Cardiac muscle cell (in vitro differentiated cells and primary cell): ENCODE measurements around the gene UBE2H. TPM values are rescaled to one million over a fixed set of nuclear protein-coding genes. Genes with fewer than 3 reads are reported as not detected.

Experiments used
- DNase-seq, 2 donors: peaks; one replicate each; pipeline versions ENCODE4 v3.0.0 to v3.0.0-alpha.2; 2010 to 2017; ENCODE audit warnings: low read depth in 1 of 2, low spot score in 1 of 2
- H3K27ac ChIP-seq: fragments of 200-600 bp; sonication (generic); 2 replicates; pipeline ENCODE4 v1.5.1; 2016
- H3K27me3 ChIP-seq: fragments of 200-600 bp; sonication (generic); 2 replicates; pipeline ENCODE4 v1.6.0; 2016; ENCODE audit warnings: control low read depth
- H3K36me3 ChIP-seq: fragments of 200-600 bp; sonication (generic); 2 replicates; pipeline ENCODE4 v1.5.1; 2016; ENCODE audit warnings: control low read depth
- H3K4me1 ChIP-seq: fragments of 200-600 bp; sonication (generic); 2 replicates; pipeline ENCODE4 v1.8.1; 2017; ENCODE audit warnings: low read depth, mild to moderate bottlenecking, mixed run types
- H3K4me3 ChIP-seq: fragments of 200-600 bp; sonication (generic); 2 replicates; pipeline ENCODE4 v1.5.1; 2016; ENCODE audit warnings: mild to moderate bottlenecking
- H3K9me3 ChIP-seq: fragments of 200-600 bp; sonication (generic); 2 replicates; pipeline ENCODE4 v1.5.1; 2017; ENCODE audit warnings: low read depth, mild to moderate bottlenecking, control low read depth
- polyA plus RNA-seq: library from polyadenylated mRNA; unstranded; fragments of >200 nt; fragmentation: Nextera tagmentation; extraction: Ambion mirVana; gene quantifications from 2 replicates; pipeline ENCODE4 v1.2.1, GENCODE V29; 2016
- total RNA-seq: library from RNA; depleted of rRNA; stranded (reverse); fragments of >200 nt; gene quantifications from 2 replicates; pipeline ENCODE4 v1.2.3, GENCODE V29; 2016
- TF ChIP-seq, protein P1 (sequence below): IDR thresholded peaks from 2 replicates; pipeline ENCODE4 v1.5.1; 2012; ENCODE audit warnings: low read depth, mild to moderate bottlenecking, low read length

The UBE2H gene
- total and polyA plus RNA-seq, 2 experiments from 2014 or later, result 140 to 409 TPM

DNA sequence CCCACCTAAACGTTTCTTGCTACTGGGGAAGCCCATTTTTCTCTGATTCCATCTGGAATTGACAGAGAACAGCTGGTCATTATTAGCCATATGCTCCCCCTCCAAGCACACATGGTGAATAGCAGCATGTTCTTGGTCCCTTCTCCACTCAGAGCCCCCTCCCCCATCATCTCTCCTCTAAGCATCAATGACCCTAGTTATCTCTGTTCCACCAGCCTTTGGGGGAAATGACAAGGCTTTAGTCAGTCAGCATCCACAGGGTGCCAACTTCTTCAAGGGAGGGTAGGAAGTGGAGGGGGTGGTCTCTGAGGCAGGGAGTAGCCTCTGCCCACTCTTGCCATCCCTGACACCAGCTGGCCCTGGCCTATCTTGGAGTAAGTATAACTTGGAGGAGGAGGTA lies 163.1 kb downstream of the UBE2H start:
- Histone ChIP-seq H3K27ac (no peak overlapping the region), H3K27me3 (peaks cover 68% of the 10 kb centered on the region)

DNA sequence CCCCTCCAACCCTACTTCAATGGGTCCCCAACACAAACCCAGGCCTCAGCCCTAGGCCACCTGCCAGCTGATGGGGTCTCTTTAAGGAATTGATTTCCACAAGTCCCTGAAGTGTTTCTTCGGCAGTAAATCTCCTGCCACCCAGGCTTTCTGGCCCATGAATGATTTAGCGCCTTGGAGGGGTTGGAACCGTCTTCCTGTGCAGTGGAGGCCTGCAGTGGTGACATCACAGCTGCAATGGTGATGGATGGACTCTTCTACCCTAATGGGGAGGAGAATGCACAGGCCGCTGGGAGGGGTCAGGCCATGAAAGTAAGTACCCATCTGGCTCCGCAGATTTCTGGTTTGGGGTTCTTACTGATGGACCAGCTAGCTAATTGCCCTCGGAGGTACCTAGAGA lies 163.8 kb downstream of the UBE2H start:
- H3K9me3 ChIP-seq, result no peaks in the 10 kb centered on the region
- no peak overlapping the region for H3K4me3 ChIP-seq
- DNase-seq, result no peak
- H3K27me3 ChIP-seq, result peaks cover 74% of the 10 kb centered on the region
- TF ChIP-seq, protein P1, sequence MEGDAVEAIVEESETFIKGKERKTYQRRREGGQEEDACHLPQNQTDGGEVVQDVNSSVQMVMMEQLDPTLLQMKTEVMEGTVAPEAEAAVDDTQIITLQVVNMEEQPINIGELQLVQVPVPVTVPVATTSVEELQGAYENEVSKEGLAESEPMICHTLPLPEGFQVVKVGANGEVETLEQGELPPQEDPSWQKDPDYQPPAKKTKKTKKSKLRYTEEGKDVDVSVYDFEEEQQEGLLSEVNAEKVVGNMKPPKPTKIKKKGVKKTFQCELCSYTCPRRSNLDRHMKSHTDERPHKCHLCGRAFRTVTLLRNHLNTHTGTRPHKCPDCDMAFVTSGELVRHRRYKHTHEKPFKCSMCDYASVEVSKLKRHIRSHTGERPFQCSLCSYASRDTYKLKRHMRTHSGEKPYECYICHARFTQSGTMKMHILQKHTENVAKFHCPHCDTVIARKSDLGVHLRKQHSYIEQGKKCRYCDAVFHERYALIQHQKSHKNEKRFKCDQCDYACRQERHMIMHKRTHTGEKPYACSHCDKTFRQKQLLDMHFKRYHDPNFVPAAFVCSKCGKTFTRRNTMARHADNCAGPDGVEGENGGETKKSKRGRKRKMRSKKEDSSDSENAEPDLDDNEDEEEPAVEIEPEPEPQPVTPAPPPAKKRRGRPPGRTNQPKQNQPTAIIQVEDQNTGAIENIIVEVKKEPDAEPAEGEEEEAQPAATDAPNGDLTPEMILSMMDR, result no peak
- H3K27ac ChIP-seq, result no peak overlapping the region
- no peaks in the 10 kb centered on the region for H3K36me3 ChIP-seq
- H3K4me1 ChIP-seq, result no peaks in the 10 kb centered on the region

More for the DNA sequence above, 163.1 kb downstream of the UBE2H start:
- Histone ChIP-seq H3K4me3 (no peak overlapping the region), H3K4me1 (no peaks in the 10 kb centered on the region), H3K9me3 (no peaks in the 10 kb centered on the region), H3K36me3 (no peaks in the 10 kb centered on the region)
- TF ChIP-seq, protein P1, result no peak
- DNase-seq, result no peak

DNA sequence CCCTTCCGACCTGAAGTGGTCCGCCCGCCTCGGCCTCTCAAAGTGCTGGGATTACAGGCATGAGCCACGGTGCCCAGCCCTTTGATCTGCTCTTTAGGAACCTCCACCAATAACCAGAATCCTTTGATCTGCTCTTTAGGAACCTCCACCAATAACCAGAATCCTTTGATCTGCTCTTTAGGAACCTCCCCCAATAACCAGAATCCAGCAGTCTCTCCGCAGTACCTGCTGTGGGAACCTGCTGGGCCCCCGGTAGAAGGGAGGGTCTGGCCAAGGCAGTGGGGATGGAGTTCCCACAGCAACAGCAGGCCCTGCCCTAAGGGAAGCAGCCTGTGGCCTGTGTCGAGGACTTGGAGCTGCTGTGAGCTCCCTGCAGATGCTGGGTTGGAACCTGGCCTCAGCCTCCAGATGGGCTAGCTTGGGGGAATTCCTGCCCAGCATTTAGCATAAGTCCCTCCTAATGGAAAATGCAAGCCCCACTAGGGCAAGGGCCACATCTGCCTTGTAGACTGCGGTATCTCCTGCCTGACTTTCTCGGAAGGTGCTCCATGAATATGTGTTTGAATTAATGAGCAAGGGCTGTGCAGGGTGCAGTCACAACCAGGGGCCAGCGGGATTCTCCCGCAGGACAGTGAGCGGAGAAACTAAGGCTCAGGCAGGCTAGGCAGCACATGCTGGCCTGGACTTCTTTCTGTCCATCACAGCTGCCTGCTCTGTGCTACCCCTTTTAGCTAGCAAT lies 165.8 kb downstream of the UBE2H start:
- no peaks in the 10 kb centered on the region for H3K4me1 ChIP-seq
- TF ChIP-seq, protein P1, result no peak
- H3K9me3 ChIP-seq, result no peaks in the 10 kb centered on the region
- DNase-seq, result no peak
- H3K36me3 ChIP-seq, result no peaks in the 10 kb centered on the region
- peaks cover 94% of the 10 kb centered on the region for H3K27me3 ChIP-seq
- no peak overlapping the region for H3K27ac ChIP-seq
- H3K4me3 ChIP-seq, result no peak overlapping the region

DNA sequence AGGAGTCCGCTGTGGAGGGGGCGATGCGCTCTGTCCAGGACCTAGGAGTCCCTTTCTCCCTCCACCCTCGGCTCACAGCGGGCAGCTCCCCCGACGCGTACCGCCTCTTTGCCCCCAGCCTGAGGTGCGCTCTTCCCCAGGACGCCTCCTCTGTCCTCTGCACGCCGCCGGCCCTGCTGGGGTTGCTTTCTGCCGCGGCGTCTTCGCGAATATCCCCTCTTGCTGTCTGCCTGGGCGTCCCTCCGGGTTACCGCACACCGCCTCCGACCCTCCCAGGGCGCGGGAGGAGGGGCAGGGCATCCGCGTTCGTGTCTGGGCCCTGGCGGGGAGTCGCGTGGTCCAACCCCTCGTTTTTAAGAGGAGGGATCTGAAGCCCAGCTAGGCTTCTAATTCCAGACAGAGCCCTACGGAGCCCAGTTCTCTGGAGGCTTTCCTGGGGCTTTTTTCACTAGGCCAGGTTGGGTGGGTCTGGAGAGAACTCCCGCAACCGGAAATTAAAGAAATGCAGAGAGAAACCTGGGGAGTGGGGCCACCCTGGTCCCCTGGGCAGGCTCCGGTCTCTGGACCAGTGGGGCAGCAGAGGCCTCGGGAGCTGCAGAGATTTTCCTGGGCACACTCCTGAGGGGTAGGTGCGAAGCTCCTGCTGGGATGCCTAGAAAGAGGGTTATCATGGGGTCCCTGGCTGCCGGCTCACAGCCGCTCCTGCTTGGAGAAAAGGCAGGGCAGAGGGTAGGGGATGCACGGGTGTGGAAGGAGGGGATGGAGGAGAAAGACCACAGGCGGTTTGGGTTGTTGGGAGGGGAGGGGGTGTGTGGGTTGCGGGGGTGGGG lies 166.9 kb downstream of the UBE2H start:
- H3K4me1 ChIP-seq, result no peaks in the 10 kb centered on the region
- H3K9me3 ChIP-seq, result no peaks in the 10 kb centered on the region
- no peaks in the 10 kb centered on the region for H3K36me3 ChIP-seq
- H3K27ac ChIP-seq, result no peak overlapping the region
- peaks cover 100% of the 10 kb centered on the region for H3K27me3 ChIP-seq
- H3K4me3 ChIP-seq, result peak overlapping the region; percentile 7
- DNase-seq, result no peak
- TF ChIP-seq, protein P1, result no peak

DNA sequence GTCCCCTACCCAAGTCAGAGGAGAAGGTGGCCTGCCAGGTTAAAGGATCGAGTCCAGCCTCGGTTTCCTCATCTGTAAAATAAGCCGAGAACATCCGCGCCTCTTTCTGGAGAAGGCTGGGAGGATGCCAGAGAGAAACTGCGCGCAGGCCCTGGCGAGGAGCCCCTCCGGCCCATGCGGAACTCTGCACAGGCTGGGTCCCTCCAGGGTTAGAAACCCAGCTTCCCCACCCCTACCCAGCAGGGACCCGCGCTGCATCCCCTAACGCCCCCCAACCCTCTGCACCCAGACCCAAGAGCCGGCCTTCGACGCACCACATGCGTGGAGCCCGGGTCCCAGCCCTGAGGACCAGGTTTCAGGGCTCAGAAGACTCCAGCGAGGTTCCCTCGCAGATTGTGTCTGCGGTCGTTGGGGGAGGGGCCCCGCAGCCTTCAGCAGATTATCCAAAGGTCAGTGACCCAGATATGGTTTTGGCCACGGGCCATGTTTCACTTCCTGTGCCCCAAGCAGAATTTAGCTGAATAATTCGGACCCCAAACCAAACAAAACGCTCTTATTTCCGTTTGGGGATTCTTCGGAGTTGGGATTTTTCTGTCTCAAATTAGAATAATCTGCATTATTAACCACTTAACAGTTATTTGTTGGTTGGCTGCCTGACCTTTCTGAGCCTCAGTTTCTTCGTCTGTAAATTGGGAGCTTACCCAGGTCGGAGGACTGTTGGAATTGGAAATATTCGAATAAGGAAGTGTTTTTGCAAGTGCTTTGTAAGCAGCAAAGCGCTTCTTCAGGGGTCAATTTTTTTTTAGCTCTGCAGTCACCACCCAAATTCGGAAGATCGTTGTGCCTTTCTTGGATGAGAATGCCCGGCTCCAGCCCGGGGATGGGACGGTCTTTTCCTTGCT lies 167.7 kb downstream of the UBE2H start:
- no peak overlapping the region for H3K27ac ChIP-seq
- H3K27me3 ChIP-seq, result peaks cover 100% of the 10 kb centered on the region
- H3K4me3 ChIP-seq, result peak overlapping the region; percentile 7
- no peak for DNase-seq
- H3K36me3 ChIP-seq, result no peaks in the 10 kb centered on the region
- peaks cover 4% of the 10 kb centered on the region for H3K4me1 ChIP-seq
- TF ChIP-seq, protein P1, result no peak
- no peaks in the 10 kb centered on the region for H3K9me3 ChIP-seq
